ENCODE results near the gene PLCB2.

Gene PLCB2

GRCh38 chr15:40323953-40324937 is 16.5 kb upstream of the PLCB2 start:
- no peak for DNase-seq

DNA sequence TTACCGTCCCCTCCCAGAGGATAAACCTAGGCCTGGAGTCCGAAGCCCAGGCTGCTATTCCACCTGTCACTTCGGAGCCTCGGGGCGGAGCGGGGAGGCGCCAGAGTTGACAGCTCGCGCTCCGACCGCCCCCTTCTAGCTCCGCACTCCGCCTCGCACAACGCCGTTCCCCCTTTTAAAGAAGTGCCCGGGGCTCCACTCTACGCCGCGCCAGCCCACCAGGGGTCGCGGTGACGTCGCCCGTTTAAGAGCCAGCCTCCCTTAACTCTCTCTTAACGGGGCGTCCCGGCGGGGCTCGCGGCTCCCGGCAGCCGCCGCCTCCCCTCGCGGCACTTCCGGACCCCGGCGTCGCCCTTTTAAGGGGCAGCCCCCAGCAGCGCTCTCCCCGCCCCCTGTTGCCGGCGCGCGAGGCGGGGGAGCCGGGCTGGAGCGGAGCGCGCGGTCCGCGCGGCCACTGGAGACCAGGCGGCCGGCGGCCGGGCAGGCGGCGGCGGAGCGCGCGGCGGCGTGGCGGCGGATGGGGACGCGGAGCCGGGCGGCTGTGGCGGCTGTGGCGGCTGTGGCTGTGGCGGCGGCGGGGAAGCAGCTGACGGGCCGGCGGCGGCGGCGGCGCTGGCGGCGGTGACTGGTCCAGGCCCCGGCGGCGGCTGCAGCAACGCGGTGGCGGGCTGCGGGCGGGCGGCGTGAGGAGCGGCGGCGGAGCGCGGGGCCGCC is 15.7 kb upstream of the PLCB2 start, which contains the start of gene INAFM2:
INAFM2 (plus strand) TSS at position 454 of the 714 bp plus-strand sequence. CDS start 364 bp downstream, outside the sequence.
- peak; percentile 59 for DNase-seq

- DNase-seq = no peak
Measured at GRCh38 chr15:40322531-40323238, 14.9 kb upstream of the PLCB2 start.

- no peak for DNase-seq
Measured at GRCh38 chr15:40320931-40321371, 13.2 kb upstream of the PLCB2 start.

- DNase-seq = no peak
Measured at GRCh38 chr15:40320409-40320808, 12.7 kb upstream of the PLCB2 start.

DNA sequence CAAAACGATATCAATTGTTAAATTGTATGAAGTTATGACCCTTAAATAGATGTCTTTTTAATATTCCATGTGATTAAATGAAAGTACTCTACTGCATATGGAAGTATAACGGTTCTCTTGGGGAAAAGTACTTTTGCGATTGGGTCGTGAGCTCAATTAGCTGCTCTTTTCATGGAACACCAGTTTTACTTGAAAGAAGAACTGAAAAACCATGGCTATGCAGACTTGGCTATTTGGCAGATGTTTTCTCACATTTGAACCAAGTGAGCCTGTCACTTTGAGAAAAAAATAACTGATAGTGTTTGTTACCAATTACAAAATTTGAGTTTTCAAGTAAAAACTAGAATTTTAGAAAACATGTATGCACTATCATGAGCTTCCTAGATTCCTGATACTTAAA is 9.8 kb upstream of the PLCB2 start:
- DNase-seq = no peak

- no peak for DNase-seq
Measured at GRCh38 chr15:40316931-40317330, 9.2 kb upstream of the PLCB2 start.

DNA sequence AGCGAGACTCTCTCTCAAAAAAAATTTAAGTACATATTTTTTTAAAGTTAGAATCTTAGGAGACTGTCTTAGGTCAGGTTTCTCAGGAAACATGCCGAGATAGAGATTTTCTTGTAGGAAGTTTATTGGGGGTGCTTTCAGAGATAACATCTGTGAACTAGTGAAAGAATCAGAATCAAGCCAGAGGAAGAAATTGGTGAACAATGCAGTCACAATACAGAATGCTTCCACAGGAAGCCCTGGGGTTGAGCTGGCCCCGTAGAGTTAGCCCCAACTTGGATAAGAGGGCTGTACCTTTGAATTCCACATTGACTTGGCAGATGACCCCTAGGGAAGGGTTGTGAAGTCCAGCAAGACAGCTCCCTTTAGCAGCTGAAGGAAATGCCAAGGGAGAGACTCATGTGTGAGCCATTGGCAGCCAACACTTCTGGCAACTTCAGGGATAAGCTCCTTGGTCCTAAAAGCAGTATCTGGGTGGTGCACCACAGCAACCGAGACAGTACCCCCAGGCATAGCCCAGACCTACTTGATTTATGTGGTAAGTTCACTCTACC is 7.1 kb upstream of the PLCB2 start:
- DNase-seq = no peak

DNA sequence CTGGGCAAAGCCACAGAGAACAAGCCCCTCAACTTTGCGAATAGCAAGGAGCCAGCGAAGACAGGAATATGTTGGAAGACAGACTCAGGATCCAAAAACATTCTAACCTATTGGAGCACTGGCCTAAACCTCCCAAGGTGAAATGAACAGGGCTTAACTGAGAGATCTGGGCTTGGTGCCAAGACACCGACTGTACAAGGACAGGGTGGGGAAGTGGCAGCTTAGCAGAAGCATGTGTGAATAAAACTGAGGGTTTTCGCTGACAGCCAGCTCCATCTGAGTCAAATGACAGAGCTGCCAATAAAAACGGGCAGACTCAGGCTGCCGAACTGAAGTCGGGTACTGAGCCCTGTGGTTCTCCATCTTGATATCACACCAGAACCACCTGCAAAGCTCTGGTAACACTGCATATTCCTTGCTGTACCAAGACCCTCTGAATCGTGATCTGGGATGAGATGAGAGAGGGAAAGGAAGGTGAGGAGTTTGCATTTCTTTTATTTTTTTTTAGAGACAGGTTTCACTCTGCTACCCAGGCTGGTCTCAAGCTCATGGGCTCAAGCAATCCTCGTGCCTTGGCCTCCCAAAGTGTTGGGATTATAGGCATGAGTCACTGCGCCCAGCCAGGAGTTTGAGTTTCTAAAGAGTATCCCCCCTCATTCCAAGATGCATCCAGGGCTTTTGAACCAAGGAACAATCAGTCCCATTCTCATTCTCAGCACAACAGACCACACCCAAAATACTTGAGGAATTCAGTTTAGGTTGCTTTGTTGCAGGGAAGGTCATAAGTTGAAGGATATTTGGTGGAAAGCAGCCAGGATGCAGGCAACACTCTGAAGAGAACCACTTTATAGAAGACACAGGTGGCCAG is 6.0 kb upstream of the PLCB2 start:
- peak; percentile 50 for DNase-seq

DNA sequence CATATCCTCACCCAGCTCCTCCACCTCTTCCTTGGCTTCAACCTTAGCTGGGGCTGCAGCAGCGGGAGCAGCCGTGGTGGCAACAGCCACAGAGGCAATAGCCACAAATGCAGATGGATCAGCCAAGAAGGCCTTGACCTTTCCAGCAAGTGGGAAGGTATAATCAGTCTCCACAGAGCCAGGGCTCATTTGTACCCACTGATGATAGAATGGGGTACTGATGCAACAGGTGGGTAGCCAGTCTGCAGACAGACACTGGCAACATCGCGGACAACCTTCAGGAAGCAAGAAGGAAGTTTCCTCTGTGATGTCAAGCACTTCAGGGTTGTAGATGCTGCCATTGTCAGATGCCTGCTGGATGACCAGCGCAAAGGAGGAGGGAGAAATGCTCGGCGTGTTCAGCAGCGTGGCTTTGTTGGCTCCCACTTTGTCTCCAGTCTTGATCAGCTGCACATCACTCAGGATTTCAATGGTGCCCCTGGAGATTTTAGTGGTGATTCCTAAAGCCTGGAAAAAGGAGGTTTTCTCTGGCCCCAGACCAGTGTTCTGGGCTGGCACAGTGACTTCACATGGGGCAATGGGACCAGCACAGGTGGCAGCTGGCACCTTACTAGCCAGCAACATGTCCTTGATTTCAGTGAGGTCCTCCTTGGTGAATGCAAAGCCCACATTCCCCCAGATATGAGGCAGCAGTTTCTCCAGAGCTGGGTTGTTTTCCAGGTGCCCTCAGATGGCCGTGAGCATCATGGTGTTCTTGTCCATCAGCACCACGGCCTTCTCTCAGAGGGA is 4.8 kb upstream of the PLCB2 start:
- no peak for DNase-seq

DNA sequence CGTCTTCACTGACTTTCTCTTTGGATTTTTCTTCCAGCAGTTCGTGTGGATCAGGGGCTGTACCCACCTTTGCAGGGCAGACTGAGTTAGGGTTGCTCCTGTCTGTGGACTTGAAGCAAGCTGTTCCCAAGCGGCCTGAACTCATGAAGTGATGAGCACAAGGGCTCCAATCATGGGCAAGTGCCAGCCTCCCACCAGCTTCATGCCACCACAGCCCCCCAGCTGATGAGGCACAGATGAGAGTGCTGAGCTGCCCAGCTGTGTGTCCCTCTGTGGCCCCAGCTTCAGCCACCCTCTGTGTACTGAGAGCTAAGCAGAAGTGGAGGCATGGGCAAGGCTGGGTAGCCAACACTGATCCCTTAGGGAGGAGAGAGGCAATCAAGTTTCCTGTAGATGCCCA is 3.3 kb upstream of the PLCB2 start:
- no peak for DNase-seq

DNA sequence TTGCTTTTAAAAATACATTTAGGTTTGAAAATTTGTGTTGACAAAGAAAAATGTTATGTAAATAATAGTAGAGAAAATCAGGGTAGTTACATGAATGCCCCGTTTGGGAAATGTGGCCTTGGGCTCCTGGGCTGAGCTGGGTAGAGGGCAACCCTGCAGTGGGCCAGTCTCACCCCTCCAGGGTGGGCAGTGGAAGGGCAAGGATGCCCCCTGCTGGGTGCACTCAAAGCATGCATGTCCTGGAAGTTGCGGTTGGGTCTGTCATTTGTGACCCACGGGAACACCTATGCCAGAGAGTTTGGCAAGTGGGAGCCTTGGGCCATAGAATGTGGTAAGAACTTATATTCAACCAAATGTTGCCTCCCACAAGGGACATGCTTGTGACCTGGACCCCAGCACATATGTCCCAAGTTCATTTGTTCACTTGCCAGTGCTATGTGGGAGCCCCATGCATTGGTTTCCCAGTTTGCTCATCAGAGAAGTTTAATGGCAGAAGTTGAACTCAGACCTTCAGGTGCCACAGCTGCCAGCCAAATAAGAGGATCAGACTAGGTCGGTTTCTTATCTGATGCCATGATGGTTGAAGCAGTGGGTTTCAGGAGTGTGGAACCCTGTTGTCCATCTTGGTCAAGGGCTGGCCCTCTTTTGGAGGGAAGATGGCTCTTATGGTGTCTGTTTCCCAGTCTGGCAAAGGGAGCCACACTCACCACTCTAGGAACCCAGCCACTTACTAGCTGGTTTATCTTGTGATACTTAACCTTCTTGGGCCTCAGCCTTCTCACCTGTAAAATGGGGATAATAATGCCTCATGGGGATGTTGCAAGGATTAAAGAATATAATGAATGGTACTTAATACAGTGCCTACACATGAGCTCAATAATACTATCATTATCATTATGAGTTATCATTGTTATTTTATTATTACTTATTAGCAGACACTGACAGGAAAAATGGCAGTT is 2.5 kb upstream of the PLCB2 start:
- peak; percentile 14 for DNase-seq

DNA sequence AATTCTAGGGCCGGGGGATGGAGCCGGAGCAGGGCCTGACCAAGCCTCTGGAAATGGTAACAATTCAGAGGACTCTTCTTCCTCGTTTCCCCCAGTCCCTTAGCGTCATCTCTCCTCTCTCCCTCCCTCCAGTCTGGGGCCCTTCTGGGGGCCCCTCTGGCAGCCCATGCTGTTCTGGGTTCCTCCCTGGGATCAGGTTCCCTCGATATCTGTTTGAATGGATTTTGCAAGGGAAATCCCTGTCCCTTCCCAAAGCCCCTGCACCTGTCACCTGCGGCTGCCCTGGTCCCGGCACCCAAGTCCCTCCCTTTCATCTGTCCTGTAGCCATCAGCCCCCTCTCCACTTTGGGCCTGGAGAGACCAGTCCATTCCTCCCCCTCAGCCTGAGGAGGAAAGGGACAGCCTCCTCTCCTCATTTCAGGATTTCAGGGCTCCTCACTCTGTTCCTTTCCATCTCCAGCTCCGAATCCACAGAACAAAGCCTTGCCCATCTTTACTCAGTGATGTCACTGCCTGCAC is 1.7 kb upstream of the PLCB2 start:
- no peak for DNase-seq

DNA sequence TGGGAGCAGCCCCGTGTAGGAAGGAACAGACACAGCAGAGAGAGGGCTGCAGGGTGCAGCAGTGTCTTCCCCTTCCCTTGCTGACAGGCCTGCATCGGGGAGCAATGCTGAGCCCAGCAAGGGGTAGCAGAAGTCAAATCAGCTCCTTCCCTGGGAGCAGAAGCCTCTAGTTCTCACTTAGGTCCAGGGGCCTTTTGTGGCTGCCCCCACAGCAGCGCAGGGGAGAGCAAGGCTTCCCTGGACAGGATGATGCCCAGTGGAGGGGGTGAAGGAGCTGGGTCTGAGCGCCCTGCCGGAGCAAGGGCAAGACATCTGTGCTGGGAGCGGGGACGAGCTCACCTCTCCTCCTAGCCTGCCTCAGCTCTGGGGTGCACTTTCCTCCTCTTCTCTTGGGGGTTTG is 827 bp downstream of the PLCB2 start:
- no peak for DNase-seq

DNA sequence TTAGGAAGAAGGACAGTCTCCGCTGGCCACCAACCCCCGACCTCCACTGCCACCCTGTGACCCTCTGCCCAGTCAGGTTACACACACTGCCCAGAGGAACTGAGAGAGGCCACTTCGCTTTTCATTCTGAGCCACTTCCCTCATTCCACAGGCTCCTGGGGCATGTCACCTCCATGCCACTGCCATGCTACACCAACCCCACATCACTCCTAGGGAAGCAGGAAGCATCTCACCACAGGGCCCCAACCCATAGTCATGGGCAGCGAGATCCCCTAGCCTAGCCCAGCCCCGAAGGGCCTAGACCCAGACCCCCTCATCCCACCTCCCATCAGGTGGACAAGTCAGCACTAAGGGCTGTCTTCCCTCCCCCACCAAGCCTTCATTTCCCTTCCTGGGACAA is 1.4 kb downstream of the PLCB2 start:
- no peak for DNase-seq

GRCh38 chr15:40305281-40305680 is 2.5 kb downstream of the PLCB2 start:
- DNase-seq = no peak

DNA sequence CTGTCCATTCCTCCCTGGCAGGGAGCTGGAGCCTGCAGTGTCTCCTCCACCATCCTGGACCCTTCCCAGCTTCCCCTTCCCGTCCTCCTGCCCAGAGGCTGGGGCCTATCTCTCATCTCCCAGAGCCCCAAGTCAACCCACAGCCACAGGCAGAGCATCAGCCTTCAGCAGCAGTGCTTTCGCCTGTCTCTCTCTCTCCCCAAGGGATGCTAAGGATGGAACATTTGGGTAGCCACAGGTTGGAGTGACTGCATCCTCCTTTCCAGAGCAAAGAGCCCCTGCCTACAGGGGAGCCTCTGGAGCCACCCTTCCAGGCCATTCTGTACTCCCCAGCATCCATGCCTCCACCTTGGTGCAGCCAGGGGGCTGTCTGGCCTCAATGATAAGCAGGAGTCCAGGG is 4.2 kb downstream of the PLCB2 start:
- no peak for DNase-seq

- no peak for DNase-seq
Measured at GRCh38 chr15:40302981-40303380, 4.8 kb downstream of the PLCB2 start.

- DNase-seq = no peak
Measured at GRCh38 chr15:40302288-40302886, 5.3 kb downstream of the PLCB2 start.
